NCI-H187 treated with DMSO at 0.1 percent for 48 hours (cell line): ENCODE measurements around the gene GIT1.

Experiments used
- DNase-seq: peaks from one replicate; lab custom pipeline; 2025; lab: John Stamatoyannopoulos, UW

GIT1 gene

GRCh38 chr17:29579866-29580771 is 9.3 kb downstream of the GIT1 start:
- no peak for DNase-seq

- no peak for DNase-seq
Observed at GRCh38 chr17:29578626-29579485, 10.6 kb downstream of the GIT1 start.

GRCh38 chr17:29577385-29578211 is 11.8 kb downstream of the GIT1 start:
- DNase-seq, result no peak

- DNase-seq, result no peak
Observed at GRCh38 chr17:29577001-29577370, 12.5 kb downstream of the GIT1 start.

GRCh38 chr17:29576214-29577000 is 13.0 kb downstream of the GIT1 start:
- no peak for DNase-seq

- DNase-seq, result no peak
Observed at GRCh38 chr17:29575511-29576213, 13.8 kb downstream of the GIT1 start.

GRCh38 chr17:29574732-29575510 is 14.5 kb downstream of the GIT1 start:
- DNase-seq, result no peak

- DNase-seq, result no peak
Observed at GRCh38 chr17:29573871-29574731, 15.3 kb downstream of the GIT1 start.

GRCh38 chr17:29573558-29573869 is 15.9 kb downstream of the GIT1 start:
- DNase-seq, result no peak

- no peak for DNase-seq
Observed at GRCh38 chr17:29572691-29573557, 16.5 kb downstream of the GIT1 start.

GRCh38 chr17:29571883-29572681 is 17.4 kb downstream of the GIT1 start:
- no peak for DNase-seq

- no peak for DNase-seq
Observed at GRCh38 chr17:29571486-29571882, 18.0 kb downstream of the GIT1 start.

GRCh38 chr17:29570521-29570920 is 18.9 kb downstream of the GIT1 start:
- DNase-seq, result no peak

GRCh38 chr17:29569245-29569950 is 20.1 kb downstream of the GIT1 start:
- no peak for DNase-seq

- no peak for DNase-seq
Observed at GRCh38 chr17:29568331-29569244, 20.9 kb downstream of the GIT1 start, which contains the start of gene TP53I13. Gene TP53I13 (plus strand): TSS chr17:29568701. CDS start chr17:29568759, 58 bp downstream.
